HG02970 (cell line): ENCODE measurements around the gene MLANA.

Experiments used
- ATAC-seq: cut with Tn5 transposase; IDR thresholded peaks from one replicate; pipeline ENCODE4 v1.9.1; 2021; ENCODE audit warnings: mild to moderate bottlenecking, moderate library complexity, moderate number of reproducible peaks; ENCODE audit not compliant: unreplicated experiment, low FRiP score

Gene MLANA

DNA sequence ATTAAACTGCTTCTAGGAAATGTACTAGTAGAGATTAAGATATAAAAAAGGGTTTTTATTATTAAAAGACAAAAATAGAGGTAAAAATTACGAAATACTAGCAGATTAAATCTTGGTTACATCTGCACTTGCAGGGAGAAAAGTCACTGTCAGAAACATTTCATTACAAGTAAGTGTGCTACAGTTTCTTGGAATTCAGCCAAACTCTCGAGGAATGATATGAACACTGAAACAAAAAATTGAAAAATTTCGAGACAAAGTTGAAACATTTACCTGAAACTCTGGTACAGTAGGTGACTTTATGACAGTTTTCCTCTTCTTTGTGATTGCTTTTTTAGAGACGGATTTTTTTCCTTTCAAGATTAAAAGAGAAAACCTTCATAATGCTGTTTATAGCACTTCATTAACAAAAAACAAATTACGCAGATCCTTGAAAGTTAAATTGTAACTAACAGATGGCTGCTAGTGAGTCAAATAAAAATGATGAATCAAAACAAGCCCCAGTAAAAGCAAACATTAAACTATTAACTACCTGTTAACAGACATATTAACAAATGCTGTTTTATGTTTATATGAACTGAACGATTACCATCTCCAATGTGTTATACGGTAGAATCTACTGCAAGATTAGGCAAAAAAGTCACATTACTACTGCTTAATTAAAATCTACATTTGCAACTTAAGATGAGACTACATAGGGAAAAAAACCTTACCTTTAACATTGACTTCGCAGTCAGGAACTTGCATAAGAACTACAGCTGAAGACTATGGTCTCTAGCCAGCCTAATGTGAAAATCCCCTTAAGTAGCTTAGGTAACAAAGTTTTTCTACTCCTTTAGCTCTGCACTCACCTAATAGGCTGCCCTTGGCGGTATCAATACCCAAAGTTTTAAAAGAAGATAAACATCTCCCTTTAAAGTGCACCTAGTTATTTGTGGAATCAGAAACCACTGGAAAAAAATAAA, 63.3 kb downstream of the MLANA start:
- no peak for ATAC-seq

DNA sequence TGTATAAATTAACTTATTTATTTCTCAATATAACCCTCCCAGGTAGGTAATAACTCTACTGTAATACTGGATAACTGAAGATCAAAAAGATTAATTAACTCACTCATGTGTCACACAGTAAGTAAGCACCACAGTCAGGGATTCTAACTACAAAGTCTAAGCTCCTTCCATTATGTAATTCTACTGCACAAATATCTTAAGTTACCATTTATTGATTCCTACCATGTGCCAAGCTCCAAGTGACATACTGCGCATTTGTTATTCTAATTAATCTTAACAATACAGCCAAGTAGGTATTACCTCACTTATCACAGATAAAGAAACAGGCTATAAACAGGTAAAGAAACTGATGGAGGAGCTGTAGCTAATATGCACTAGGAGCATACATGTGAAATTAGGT, 66.5 kb downstream of the MLANA start:
- no peak for ATAC-seq

DNA sequence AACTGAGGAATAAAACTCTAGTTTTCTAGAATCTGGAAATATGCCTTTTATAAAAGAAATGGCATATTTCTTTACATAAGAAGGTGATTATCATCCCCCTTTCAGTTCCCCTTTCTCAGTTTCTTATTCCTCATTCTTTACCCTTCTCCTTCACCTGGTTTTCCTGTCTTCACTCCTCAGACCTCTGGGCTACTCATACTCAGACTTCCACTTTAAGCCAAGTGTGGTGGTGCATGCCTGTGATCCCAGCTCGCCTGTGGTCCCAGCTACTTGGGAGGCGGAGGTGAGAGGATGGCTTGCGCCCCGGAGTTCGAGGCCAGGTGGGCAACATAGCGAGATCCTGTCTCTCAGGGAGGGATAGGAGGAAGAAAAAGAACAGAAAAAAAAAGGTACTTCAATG, 67.6 kb downstream of the MLANA start:
- no peak for ATAC-seq
